ENCODE results near the gene KIFC1. TPM values are rescaled to one million over a fixed set of nuclear protein-coding genes. Genes with fewer than 3 reads are reported as not detected.
"Not testable (repeated sequence)": the region's sequence is repeated elsewhere in the genome, so short reads cannot be mapped to it uniquely, and the experiment has no call there.

KIFC1 gene
- total RNA-seq, 4 donors from 2014 or later, result 3.2 to 19.5 (median 9.8) TPM

DNA sequence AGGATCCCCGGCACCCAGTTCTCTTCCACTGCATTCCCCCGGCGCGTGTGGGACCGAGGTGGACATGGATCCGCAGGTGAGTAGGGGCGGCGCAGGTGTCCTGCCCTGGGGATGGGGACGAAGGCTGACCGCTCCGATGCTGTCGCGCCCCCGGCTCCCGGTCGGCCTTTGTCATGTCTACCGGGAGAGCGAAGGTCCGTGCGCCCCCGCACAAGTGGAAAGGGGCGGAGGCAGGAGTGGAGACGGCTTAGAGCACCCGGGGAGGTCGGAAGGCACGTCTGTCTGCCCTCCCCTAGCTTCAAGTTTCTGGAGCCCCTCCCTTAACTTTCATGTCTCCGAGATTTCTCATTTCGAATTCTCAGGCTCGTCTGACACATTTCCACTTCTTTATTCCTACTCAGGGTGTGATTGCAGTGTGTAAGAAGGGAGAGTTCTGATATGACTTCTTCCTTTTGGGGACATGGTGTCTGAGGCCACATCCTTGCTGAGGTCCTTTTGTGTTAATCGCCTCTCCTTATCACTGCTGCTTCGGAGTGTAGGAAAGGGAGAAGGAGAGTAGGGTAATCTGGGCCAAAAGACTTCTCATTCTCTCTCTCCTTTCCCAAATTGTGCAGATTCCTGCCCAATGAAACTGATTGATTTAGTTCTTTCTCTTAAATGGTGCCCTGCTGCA lies 435 bp downstream of the KIFC1 start:
- Histone ChIP-seq H3K36me3 (no peaks in the 10 kb centered on the region), H3K4me3 (peak overlapping the region; percentile 75), H3K27me3 (no peaks in the 10 kb centered on the region), H3K27ac (peak overlapping the region; percentile 51), H3K4me1 (peaks cover 17% of the 10 kb centered on the region), H3K9me3 (no peaks in the 10 kb centered on the region)
- TF ChIP-seq POLR2A (IDR thresholded peaks at IDR 0.05), result no peak
- no peak for DNase-seq (ENCODE audit: low spot score in 2 of 2)
- 0% methylated on average over 30 of the region's 31 CpGs for WGBS

DNA sequence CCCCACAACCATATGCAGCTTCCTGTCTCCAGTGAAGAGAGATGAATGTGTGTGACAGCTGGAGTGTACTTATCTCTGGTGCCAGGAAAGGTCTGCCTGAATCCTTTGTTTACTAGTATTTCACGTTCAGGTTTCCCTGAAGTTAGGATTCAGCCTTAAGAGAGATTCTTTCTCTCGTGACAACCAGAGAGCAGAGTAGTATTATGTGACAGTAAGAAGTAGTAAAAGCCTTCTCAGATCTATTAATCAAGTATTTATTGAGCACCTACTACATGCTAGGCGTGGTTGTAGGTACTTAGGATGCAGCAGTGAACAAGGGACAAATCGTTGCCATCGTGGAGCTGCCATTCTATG lies 949 bp downstream of the KIFC1 start:
- DNase-seq (ENCODE audit: low spot score in 2 of 2), result no peak
- WGBS, result 35% methylated on average over 5 of the region's 5 CpGs
- Histone ChIP-seq H3K36me3 (no peaks in the 10 kb centered on the region), H3K27me3 (no peaks in the 10 kb centered on the region), H3K4me3 (peak overlapping the region; percentile 75), H3K4me1 (peaks cover 17% of the 10 kb centered on the region), H3K9me3 (no peaks in the 10 kb centered on the region), H3K27ac (no peak overlapping the region)
- TF ChIP-seq EP300 (IDR thresholded peaks at IDR 0.05) (no peak), POLR2A (IDR thresholded peaks at IDR 0.05) (no peak), POLR2AphosphoS5 (IDR thresholded peaks at IDR 0.05) (no peak)
- TF ChIP-seq, protein P1, sequence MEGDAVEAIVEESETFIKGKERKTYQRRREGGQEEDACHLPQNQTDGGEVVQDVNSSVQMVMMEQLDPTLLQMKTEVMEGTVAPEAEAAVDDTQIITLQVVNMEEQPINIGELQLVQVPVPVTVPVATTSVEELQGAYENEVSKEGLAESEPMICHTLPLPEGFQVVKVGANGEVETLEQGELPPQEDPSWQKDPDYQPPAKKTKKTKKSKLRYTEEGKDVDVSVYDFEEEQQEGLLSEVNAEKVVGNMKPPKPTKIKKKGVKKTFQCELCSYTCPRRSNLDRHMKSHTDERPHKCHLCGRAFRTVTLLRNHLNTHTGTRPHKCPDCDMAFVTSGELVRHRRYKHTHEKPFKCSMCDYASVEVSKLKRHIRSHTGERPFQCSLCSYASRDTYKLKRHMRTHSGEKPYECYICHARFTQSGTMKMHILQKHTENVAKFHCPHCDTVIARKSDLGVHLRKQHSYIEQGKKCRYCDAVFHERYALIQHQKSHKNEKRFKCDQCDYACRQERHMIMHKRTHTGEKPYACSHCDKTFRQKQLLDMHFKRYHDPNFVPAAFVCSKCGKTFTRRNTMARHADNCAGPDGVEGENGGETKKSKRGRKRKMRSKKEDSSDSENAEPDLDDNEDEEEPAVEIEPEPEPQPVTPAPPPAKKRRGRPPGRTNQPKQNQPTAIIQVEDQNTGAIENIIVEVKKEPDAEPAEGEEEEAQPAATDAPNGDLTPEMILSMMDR (IDR thresholded peaks at IDR 0.05), result no peak

DNA sequence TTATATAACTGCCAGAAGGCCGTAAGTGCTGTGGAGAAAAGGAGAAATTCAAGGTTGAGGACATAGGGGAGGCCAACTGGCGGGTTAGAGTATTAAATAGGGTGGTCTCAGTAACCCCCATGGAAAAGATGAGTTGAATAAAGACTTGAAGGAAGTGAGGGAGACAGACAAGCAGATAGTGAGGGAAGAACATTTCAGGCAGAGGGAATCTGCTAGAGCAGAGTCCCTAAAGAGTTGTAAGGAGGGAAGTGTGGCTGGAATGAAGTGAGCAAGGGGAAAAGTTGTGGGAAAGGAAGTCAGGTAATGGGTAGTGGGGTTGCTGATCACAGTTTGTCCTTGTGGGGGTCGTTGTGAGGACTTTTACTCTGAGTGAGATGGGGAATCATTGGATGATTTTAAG lies 1.4 kb downstream of the KIFC1 start:
- no peaks in the 10 kb centered on the region for H3K27me3 ChIP-seq
- WGBS, result 54% methylated on average over 3 of the region's 3 CpGs
- no peaks in the 10 kb centered on the region for H3K36me3 ChIP-seq
- no peak for DNase-seq (ENCODE audit: low spot score in 2 of 2)
- no peak overlapping the region for H3K27ac ChIP-seq
- TF ChIP-seq POLR2A (IDR thresholded peaks at IDR 0.05), result no peak
- TF ChIP-seq, protein P1 (IDR thresholded peaks at IDR 0.05), result no peak
- TF ChIP-seq POLR2AphosphoS5 (IDR thresholded peaks at IDR 0.05), result no peak
- no peak for TF ChIP-seq EP300 (IDR thresholded peaks at IDR 0.05)
- no peaks in the 10 kb centered on the region for H3K9me3 ChIP-seq
- H3K4me3 ChIP-seq, result no peak overlapping the region
- peaks cover 17% of the 10 kb centered on the region for H3K4me1 ChIP-seq

DNA sequence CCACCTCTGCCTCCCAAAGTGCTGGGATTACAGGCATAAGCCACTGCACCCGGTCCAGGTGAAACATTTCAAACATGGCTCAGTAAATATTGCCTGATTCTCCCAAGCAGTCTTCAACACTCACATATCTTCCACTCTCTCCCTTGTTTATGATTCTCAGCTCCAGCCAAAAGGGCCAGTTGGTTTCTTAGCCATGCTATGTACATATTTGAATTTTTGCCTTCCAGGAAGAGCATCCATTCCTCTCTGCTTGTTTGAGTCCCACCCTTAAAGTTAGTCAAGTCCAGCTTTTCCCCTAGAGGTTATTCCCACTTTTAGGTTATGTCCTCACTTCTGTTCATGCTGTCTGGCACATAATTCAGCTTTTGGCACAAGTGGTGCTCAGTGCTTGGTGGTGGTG lies 5.9 kb downstream of the KIFC1 start:
- no peak overlapping the region for H3K27ac ChIP-seq
- TF ChIP-seq POLR2AphosphoS5 (IDR thresholded peaks at IDR 0.05), result no peak
- no peak for TF ChIP-seq EP300 (IDR thresholded peaks at IDR 0.05)
- TF ChIP-seq POLR2A (IDR thresholded peaks at IDR 0.05), result no peak
- TF ChIP-seq, protein P1 (IDR thresholded peaks at IDR 0.05), result no peak
- no peaks in the 10 kb centered on the region for H3K9me3 ChIP-seq
- peaks cover under 1% of the 10 kb centered on the region for H3K4me1 ChIP-seq
- H3K4me3 ChIP-seq, result no peak overlapping the region
- H3K27me3 ChIP-seq, result no peaks in the 10 kb centered on the region
- 90% methylated on average over 1 of the region's 1 CpG for WGBS
- no peaks in the 10 kb centered on the region for H3K36me3 ChIP-seq
- DNase-seq (ENCODE audit: low spot score in 2 of 2), result no peak

DNA sequence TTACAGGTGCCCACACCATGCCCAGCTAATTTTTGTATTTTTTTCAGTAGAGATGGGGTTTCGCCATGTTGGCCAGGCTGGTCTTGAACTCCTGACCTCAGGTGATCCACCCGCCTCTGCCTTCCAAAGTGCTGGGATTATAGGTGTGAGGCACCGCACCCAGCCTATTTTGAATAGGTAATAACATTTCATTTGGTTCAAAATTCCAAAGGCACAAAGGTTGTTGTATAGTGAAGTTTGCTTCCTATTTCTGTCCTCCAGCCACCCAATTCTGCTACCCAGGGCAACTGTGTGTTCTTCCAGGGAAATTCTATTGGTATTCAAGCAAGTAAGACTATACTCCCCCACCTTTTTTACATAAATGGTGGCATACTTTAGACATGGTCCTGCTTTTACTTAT lies 7.0 kb downstream of the KIFC1 start:
- not testable (repeated sequence) for H3K27me3 ChIP-seq; H3K36me3 ChIP-seq; H3K4me1 ChIP-seq; H3K9me3 ChIP-seq; H3K4me3 ChIP-seq; DNase-seq (ENCODE audit: low spot score in 2 of 2); H3K27ac ChIP-seq
- WGBS, result 100% methylated on average over 3 of the region's 3 CpGs

DNA sequence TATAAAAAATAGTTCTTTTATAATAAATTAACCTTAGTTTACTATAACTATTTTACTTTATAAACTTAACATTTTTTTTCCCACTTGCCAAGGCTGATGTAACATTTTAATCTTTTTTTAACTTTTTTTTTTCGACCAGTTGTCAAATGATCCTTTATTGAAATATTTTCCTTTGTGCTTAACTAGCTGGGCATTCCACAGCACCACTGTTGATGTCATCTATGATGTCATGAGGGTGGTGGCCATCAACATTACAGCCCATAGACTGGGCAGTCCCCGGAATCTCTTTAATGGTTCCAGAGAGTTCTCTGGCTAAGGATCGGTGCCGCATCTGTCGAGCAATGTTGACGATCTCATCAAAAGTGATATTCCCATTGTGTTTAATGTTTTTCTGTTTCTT lies 8.3 kb downstream of the KIFC1 start:
- not testable (repeated sequence) for H3K9me3 ChIP-seq; H3K4me1 ChIP-seq; H3K4me3 ChIP-seq; H3K27ac ChIP-seq; H3K27me3 ChIP-seq; H3K36me3 ChIP-seq; DNase-seq (ENCODE audit: low spot score in 2 of 2)
- WGBS, result 96% methylated on average over 6 of the region's 6 CpGs

DNA sequence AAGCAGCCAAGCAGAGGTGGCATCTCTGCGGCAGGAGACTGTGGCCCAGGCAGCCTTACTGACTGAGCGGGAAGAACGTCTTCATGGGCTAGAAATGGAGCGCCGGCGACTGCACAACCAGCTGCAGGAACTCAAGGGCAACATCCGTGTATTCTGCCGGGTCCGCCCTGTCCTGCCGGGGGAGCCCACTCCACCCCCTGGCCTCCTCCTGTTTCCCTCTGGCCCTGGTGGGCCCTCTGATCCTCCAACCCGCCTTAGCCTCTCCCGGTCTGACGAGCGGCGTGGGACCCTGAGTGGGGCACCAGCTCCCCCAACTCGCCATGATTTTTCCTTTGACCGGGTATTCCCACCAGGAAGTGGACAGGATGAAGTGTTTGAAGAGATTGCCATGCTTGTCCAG lies 13.3 kb downstream of the KIFC1 start:
- Histone ChIP-seq H3K4me3 (no peak overlapping the region), H3K36me3 (no peaks in the 10 kb centered on the region), H3K27me3 (no peaks in the 10 kb centered on the region), H3K27ac (no peak overlapping the region), H3K4me1 (peaks cover 6% of the 10 kb centered on the region), H3K9me3 (no peaks in the 10 kb centered on the region)
- no peak for DNase-seq (ENCODE audit: low spot score in 2 of 2)
- no peak for TF ChIP-seq POLR2AphosphoS5 (IDR thresholded peaks at IDR 0.05)
- TF ChIP-seq, protein P1 (IDR thresholded peaks at IDR 0.05), result no peak
- no peak for TF ChIP-seq POLR2A (IDR thresholded peaks at IDR 0.05)
- TF ChIP-seq EP300 (IDR thresholded peaks at IDR 0.05), result no peak
- 92% methylated on average over 17 of the region's 17 CpGs for WGBS

All from suprapubic skin (tissue), 4 donors.